HG03442 (cell line): ENCODE measurements around the gene MATR3.
A peak's percentile ranks its signal among the peaks of the same experiment; 100 is the strongest.

Experiments
- ATAC-seq: cut with Tn5 transposase; IDR thresholded peaks from one replicate; pipeline ENCODE4 v1.9.1; 2021; ENCODE audit warnings: mild to moderate bottlenecking, moderate library complexity; ENCODE audit not compliant: unreplicated experiment

Gene MATR3

DNA sequence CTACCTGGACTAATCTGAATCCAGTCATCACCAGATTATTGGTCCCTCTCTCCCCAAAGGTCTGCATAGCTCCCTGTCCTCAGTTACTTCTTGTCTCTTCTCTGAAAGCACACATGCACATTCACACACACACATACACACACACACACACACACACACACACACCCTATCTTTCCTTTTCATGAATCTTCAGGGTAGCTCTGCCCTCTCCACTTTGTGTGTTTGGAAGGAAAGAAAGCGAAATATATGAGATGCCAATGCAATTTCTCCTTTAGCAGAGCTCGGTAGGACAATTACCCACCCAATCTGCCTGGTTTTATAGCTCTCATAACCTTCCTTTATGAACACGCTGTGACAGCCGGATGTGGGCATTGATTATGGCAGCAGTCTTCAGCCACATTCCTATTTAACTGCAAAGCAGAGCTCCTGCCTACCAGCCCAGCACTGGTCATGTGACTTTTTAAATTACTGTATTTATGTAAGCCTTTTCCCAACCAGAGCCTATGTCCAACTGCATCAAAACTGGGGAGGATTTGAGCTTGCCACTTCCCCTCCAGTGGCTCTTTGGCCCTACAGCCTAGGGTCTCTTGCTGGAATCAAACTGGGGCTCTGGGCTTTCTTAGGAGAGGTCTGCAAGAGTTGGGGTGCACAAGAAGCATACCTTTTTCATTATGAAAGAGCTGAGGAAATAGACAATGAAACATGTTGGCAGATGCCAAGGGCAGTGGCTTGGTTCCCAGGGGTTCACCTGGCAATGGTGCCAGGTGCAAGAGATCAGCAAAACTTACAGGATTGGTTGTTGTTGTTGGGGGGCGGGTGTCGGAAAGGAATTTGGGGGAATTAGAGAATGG lies 20.8 kb upstream of the MATR3 start:
- no peak for ATAC-seq

DNA sequence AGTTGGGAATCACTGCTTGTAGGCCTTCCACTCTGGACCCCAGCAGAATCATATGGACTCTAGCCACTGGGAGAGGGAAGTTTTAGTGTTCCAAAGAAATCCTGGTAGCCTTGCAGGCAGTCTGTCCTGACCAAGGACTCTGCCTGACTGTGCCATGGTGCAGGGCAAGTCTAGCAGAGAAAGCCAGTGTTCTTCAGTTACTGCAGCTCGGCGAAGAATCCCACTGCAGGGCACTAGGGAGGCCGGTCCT lies 20.3 kb upstream of the MATR3 start:
- ATAC-seq, result no peak

DNA sequence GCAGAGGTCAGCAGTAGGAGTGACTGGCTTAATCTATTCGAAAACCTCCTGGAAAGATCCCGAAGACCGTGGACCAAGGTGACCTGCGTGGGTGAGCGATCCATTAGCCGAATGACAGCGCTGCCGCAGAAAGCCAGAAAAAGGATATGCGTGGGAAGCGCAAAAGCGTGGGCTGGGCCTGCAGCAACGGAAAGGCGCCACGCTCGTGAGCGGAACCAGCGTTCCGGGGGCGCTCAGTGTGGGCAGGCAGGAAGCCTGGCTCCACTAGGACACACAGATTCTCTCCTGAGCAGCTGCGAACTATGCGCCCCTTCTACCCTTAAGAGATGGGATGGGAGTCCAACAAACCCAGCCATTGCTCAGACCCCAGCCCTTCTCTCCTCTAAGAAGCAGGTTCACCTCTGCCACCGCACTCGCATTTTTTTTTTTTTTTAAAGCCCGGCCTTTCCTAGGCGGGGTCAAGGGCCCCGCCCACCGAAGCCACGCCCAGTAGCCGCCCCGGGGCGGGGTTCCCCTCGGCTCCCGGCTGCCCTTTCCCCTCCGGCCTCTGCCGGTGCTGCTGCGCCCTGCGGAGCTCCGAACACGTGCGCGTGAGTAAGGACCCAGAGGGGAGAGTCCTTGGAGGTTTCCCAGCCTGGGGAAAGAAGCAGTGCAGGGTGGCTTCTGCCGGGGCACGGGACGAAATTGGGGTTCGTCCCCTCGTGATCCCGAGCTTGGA lies 19.8 kb upstream of the MATR3 start:
- peak; percentile 74 for ATAC-seq

DNA sequence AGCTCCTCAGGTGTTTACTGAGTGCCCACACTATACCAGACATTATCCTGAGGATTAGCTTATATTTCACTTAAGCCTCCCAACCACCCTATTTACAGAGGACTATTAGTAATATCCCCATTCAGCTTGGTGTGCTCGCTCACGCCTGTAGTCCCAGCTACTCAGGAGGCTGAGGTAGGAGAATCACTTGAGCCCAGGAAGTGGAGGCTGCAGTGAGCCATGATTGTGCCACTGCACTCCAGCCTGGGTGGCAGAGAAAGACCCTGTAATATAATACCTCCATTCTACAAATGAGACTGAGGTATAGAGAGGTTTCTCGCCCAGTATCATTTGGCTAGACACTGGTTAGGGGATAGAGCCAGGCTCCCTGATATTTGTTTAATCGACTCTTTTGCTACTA lies 18.0 kb upstream of the MATR3 start:
- no peak for ATAC-seq

DNA sequence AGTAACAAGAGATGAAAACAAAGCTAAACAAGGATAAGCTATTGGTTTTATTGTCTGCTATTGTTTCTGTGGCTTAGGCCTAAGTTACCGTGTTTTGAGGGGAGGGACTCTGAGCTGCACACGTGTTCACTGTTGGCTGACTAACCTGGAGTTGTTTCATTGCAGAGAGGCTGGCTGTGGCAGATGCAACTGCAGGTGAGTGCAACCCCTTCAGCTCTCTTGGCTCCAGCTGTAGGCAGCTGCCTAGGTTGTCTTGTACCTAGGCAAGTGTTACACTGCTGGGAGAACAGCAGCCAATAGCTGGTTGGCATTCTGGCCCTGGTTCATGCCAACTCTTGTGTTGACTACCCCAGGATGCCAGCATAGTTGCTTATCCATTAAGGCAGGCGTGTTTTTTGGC lies 17.6 kb upstream of the MATR3 start:
- ATAC-seq, result no peak

DNA sequence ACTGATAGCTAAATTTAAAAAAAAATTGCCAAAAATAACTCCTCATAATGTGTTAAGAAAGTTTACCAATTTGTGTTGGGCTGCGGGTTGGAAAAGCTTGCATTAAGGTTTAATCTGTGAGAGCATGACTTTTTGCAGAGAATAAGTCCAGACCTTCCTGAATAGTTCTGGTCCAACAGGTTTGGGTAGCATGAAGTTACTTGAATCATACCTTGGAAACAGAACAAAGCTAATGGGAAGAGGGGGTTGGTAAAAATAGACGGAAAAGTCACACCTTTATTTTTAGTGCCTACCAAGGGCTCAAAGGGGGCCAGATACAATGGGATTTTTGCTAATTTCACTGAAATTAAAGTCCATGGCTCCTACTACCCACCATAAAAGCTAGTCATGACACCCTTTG lies 17.1 kb upstream of the MATR3 start:
- ATAC-seq, result no peak

DNA sequence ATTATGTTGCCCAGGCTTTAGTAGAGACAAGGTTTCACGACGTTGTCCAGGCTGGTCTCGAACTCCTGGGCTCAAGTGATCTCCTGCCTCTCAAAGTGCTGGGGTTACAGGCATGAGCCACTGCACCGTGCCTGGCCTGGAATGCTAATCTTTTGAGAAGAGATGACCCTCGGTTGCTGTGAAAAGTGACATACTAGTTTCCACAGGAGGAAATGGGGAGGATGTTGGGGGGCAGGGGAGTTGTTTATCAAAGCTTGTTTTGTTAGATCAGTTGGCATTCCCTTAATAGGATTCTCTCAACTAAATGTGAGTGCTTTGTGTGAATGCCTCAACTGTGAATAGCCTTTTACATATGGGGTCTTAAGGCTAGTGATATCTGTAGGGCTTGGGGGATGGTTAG lies 16.4 kb upstream of the MATR3 start:
- ATAC-seq, result no peak

DNA sequence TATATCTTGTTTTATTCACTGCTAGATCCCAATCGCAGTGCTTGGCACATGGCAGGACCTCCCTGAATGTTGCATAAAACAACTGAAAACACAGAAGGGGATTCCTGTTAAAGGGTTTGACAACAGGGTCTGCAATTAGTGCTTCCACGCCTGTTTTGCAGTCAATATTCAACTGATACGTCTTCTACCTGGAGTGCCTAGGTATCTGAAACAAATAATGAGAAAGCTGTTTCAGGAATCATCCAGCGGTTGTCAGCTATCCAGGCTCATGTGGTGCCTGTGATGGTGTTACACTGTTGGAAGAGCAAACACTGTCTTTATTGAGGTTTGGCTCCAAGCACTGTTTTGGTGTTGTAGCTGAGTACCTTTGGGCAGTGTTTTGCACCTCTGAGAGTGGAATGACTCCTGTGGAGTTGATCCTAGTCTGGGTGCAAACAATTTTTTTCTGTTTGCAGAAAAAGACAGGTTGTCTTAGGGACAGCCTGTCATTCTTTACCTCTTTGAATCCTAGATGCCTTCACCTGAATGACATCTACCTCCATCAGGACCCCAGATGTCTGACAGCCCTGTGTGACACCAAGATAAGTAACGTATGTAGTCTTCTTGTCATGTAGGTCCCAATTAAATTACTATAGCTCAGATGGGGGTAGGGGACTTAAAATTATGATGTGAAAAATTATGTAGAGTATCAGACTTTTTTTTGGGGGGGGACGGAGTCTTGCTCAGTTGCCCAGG lies 14.8 kb upstream of the MATR3 start:
- no peak for ATAC-seq

DNA sequence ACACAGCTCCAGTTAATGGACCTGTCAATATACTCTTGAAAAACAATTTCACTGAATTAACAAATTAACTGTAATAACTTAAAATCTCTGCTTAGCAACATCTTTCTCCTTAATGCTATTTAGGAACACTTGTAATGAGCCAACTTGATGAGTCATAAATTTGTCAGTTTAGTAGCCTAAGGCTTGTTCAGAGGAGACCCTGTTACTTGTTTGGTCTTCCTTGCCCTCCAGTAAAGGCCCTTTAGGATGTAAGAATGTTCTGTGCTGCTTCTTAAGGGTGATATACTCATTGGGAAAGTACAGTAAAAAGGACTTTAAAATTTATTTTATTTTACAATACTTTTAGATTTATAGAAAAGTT lies 11.4 kb upstream of the MATR3 start:
- no peak for ATAC-seq

DNA sequence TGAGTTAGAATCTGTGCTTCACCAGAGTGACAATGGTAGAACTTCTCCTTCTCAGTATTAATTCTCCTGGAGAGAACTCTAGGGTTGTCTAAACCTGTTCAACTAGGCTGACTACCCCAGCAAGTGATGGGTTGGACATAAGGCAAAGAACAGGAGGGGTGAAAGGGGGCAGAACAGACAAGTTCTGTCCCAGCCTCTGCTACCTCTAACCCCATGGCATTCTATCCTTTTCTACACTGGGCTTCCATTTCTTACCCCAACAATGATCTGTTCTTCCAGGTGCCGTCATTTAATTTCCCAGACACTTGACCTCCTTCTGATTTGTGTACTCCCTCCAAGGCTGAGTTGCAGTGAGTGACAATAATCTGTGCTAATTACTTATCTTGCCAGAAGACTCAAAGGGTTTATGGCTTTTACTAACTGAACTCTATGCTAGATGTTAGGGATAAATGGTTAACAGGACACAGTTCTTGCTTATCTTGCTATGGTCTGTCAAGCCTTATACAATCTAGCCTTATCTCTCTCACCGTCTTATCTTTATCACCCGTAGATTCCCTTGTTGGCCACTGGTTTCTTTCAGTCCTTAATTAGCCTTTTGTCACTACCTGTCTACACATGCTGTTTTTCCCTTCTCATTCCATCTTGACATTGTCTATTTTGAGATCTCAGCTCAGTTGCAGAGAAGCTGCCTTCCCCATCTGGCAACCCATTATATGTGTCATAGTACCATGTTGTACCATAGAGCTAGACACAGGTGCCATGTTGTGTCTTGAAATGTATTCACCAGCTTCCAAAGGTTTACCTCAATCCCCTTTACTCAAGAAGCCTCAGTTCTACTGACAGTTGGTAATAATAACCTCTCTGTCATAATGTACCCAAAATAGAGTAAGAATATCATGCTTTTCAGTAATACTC lies 10.0 kb upstream of the MATR3 start:
- no peak for ATAC-seq

DNA sequence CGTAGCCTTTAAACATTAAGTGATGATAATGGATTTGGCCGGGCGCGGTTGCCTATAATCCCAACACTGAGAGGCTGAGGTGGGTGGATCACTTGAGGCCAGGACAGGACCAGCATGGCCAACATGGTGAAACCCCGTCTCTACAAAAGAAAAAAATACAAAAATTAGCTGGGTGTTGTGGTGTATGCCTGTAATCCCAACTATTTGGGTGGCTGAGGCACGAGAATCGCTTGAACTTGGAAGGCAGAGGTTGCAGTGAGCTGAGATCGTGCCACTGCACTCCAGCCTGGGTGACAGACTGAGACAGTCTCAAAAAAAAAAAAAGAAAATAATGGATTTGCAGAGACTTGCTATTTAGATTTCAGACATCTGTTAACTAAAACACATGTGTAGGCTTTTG lies 9.2 kb upstream of the MATR3 start:
- no peak for ATAC-seq

DNA sequence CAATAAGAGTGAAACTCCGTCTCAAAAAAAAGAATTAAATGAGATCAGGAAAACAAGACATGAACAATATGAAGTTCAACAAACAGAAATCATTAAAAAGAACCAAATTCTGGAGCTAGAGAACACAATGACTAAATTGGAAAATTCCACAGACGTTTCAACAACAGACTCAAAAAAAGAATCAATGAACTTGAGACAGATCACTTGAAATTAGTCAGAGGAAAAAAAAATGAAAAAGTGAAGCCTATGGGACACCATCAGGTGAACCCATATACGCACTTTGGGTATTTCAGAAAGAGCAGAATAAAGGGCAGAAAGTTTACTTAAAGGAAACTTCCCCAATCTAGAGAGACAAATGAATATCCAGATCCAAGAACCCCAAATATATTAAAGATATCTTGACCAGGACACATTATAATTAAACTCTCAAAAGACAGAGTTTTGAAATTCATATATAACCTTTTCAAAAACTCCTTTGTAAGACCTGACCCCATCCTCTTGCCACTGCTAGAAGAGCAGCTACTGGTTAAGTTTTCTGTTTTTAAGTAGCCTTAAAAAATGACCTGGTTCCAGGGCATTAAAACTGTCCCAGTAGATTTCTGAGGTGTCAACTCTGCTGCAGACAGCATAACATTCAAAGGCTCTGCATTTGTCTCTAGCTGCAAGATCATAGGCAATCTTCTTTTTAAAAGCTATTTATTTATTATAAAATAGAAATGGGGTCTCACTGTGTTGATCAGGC lies 7.7 kb upstream of the MATR3 start:
- no peak for ATAC-seq

DNA sequence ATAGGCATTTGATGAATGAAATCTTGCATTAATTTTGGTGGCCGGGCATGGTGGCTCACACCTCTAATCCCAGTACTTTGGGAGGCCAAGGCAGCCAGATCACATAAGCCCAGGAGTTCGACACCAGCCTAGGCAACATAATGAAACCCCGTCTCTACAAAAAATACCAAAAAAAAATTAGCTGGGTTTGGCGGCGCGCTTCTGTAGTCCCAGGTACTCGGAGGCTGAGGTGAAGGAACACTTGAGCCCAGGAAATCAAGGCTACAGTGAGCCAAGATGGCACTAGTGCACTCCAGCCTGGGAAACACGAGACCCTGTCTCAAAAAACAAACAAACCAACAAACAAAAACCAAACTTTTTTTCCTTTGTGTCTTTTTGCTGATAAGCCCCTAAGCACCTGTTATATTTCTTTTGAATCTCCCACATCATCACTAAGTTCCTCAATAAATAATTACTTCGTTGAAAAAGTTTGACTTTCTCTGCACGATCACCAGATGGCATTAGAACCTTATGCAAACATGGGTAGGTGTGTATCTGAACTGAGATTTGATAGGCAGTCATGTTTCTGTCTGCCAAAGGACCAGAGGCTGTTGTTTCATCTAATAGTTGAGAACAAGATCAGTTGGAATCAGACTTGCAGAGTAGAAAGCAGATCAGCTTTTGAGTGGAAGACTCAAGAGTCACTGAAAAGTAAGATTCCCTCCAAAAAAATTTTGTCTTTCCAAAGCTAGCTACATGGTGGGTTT lies 5.5 kb upstream of the MATR3 start:
- ATAC-seq, result no peak

DNA sequence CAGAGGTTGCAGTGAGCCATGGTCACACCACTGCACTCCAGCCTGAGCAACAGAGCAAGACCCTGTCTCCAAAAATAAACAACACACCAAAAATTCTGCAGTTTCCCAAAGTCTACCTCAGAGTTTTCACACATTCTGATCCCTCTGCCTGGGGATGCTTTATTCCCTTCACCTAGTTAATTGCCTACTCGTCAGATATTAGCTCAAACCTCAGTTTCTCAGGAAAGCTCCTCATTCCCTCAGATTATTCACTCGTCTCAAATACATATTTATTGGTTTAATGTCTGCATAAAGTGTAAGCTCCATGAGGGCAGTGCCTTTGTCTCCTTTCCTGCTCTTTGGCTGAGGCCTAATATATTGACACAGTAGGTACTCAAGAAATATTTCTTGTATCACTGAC lies 2.5 kb upstream of the MATR3 start:
- ATAC-seq, result no peak

DNA sequence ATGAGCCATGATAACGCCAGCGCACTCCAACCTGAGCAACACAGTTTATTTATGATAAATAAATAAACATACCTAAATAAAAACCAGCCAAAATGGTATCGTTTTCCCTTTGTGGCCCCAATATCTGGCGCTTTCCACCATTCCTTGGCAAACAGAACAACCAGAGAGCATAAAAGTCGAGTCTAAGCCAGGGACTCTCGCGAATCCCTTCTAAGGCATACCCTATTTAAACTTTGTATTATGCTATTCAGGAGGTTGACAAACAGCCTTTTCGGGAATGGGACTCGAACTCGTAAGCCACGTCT lies 386 bp upstream of the MATR3 start:
- ATAC-seq, result no peak

DNA sequence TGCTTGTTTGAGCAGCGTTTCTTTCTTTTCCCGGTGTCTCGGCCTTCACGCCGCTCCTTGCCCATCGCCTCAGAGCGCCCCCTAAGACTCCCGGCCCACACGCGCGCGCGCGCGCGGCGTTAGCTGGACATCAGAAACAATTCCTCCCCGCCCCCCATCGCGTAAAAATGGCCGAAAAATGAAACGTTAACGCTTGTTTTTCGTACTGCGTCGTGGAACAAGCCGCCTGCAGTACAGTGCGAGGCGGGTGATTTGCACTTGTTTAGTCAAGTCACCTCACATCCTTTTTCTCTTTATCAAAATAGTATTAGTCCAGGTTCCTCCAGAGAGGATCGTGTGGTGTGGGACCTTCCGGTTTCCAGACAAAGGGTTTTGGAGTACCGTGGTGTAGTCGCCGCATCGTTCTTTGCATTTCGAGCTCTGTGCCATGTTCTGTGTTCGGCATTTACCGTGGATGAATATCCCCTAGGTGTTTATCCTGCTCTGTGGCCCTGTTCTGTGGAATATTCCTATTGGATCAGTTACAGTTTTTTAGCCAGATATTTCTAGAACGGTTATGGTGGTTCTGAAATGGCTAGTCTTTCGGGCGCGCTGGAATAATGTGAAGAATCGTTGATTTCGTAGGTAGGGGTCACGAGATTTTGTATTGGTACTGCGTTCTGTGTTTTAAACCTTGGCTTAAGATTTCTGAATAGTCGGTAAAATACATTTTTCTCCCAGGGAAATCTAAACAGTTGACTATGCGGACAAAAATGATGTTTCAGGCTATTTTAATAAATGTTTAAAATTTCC lies 1.0 kb downstream of the MATR3 start:
- ATAC-seq, result peak; percentile 17

DNA sequence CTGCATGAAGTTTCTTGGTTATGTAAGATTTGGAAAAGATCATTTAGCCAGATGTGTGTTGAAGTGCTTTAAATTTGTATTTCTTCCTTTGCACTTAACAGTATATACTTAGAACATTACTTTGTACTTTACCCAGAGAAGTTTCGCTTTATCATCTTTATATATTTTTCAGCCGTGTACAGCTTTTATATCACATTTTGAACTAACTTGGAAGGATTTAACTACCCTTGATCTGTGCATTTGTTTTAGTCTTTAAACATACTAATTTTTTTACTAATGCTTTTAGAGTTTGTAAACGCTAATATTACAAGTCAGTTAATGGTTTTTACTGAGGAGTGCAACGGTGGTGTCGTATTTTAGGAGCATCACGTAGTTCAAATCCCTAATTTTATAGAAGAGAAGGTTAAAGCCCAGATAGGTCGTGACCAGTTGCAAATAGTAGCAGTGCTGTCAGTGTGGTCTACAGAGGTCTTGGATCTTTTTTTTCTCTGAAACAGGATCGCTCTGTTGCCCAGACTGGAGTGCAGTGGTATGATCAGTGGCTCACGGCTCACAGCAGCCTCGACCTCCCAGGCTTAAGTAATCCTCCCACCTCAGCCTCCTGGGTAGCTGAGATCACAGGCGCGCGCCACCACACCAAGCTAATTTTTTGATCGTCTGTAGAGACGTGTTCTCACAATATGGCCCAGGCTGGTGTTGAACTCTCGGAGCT lies 2.0 kb downstream of the MATR3 start:
- no peak for ATAC-seq

DNA sequence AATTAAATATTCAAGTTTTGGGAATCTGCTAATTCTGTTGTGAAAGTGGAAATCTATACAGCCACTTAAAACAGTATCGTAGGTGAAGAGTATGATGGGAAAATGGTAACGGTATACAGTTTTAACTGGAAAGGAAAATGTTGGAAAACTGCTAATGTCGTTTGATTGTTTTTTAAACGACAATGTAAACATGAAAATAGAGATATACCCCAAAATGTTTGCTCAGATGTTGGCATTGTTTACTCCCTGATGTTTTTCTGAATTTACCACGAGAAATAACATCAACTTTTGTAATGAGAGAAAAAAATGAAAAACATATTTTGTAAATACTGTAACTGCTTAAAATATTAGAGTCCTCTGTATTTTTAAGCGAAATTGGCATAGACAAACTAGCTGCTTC lies 2.7 kb downstream of the MATR3 start:
- no peak for ATAC-seq
